IMR-90 (cell line): ENCODE results near the gene DCTD. TPM values are rescaled to one million over a fixed set of nuclear protein-coding genes. Genes with fewer than 3 reads are reported as not detected.
A peak's percentile ranks its signal among the peaks of the same experiment; 100 is the strongest.

Experiments
- ATAC-seq: fragments of 200-7000 bp; cut with Tn5 transposase; 2 replicates; pipeline ENCODE4 v1.9.1; 2020; ENCODE audit warnings: low read depth, mild to moderate bottlenecking, moderate library complexity
- BruUV-seq: library from RNA; stranded (reverse); fragments of 400-500 nt; replicated peaks from 2 replicates; lab custom pipeline; 2021; lab: Mats Ljungman, UMichigan
- CTCF ChIA-PET: fragments of 300-600 bp; formaldehyde crosslinking; extraction: SDS; loops from one replicate; lab custom pipeline; 2021; ENCODE audit warnings: antibody characterized with exemption; lab: Yijun Ruan, JAX
- POLR2A ChIA-PET: fragments of 300-600 bp; sonication (Branson Sonifier 250); formaldehyde crosslinking; loops from one replicate; lab custom pipeline; 2022; ENCODE audit warnings: antibody characterized with exemption; ENCODE audit not compliant: unreplicated experiment; lab: Charles Lee
- DNase-seq: peaks from one replicate; pipeline ENCODE4 v3.0.0; 2013
- H2AFZ ChIP-seq: replicated peaks from 2 replicates; pipeline ENCODE3; 2013; ENCODE audit warnings: low read length, mild to moderate bottlenecking; ENCODE audit not compliant: poor library complexity
- H2AK5ac ChIP-seq: 2 replicates; pipeline ENCODE4 v1.6.1; 2013; ENCODE audit warnings: low read depth, low read length, inconsistent platforms
- H2AK9ac ChIP-seq: replicated peaks from 2 replicates; pipeline ENCODE3; 2013; ENCODE audit warnings: mild to moderate bottlenecking, low read depth, low read length, moderate library complexity; ENCODE audit not compliant: poor library complexity
- H2BK120ac ChIP-seq: 2 replicates; pipeline ENCODE4 v1.6.1; 2013; ENCODE audit warnings: low read depth, low read length, inconsistent platforms
- H2BK15ac ChIP-seq: 3 replicates; pipeline ENCODE4 v1.6.1; 2013; ENCODE audit warnings: low read depth, low read length, inconsistent platforms
- H2BK20ac ChIP-seq: 2 replicates; pipeline ENCODE4 v1.6.1; 2013; ENCODE audit warnings: low read depth, mild to moderate bottlenecking, inconsistent platforms, low read length, moderate library complexity
- H2BK5ac ChIP-seq: 2 replicates; pipeline ENCODE4 v1.6.1; 2013; ENCODE audit warnings: mild to moderate bottlenecking, low read depth, low read length, inconsistent platforms; ENCODE audit not compliant: poor library complexity, severe bottlenecking
- H3K14ac ChIP-seq: replicated peaks from 2 replicates; pipeline ENCODE4 v1.6.1; 2013; ENCODE audit warnings: low read depth, low read length, inconsistent platforms
- H3K18ac ChIP-seq: 2 replicates; pipeline ENCODE4 v1.6.1; 2013; ENCODE audit warnings: low read depth, low read length, control low read depth
- H3K23ac ChIP-seq: 2 replicates; pipeline ENCODE4 v1.6.1; 2013; ENCODE audit warnings: low read depth, low read length, inconsistent platforms
- H3K27ac ChIP-seq: 2 replicates; pipeline ENCODE4 v1.5.1; 2013; ENCODE audit warnings: mild to moderate bottlenecking, control low read depth, low read length; ENCODE audit not compliant: insufficient read depth
- H3K27me3 ChIP-seq: 2 replicates; pipeline ENCODE4 v1.6.1; 2013; ENCODE audit warnings: low read length; ENCODE audit not compliant: control insufficient read depth, insufficient read depth
- H3K36me3 ChIP-seq: 2 replicates; pipeline ENCODE4 v1.6.1; 2013; ENCODE audit warnings: low read length, mixed read lengths; ENCODE audit not compliant: control insufficient read depth, insufficient read depth
- H3K4ac ChIP-seq: 2 replicates; pipeline ENCODE4 v1.6.1; 2013; ENCODE audit warnings: low read depth, low read length, inconsistent platforms
- H3K4me1 ChIP-seq: 2 replicates; pipeline ENCODE4 v1.6.1; 2013; ENCODE audit warnings: low read length, mixed read lengths; ENCODE audit not compliant: control insufficient read depth, insufficient read depth
- H3K4me2 ChIP-seq: 2 replicates; pipeline ENCODE4 v1.6.1; 2013; ENCODE audit warnings: low read depth, mild to moderate bottlenecking, control low read depth, low read length, moderate library complexity
- H3K4me3 ChIP-seq: 2 replicates; pipeline ENCODE4 v1.5.1; 2013; ENCODE audit warnings: low read depth, mild to moderate bottlenecking, control low read depth, low read length, moderate library complexity; ENCODE audit not compliant: insufficient read depth
- H3K56ac ChIP-seq: 2 replicates; pipeline ENCODE4 v1.6.1; 2013; ENCODE audit warnings: low read length, inconsistent platforms; ENCODE audit not compliant: insufficient read depth; ENCODE audit errors: extremely low read depth
- H3K79me1 ChIP-seq, 2 experiments: 2 replicates each; pipeline ENCODE4 v1.6.1; 2013; ENCODE audit warnings: low read length in 2 of 2, inconsistent platforms in 1 of 2, low read depth in 1 of 2
- H3K9ac ChIP-seq: 2 replicates; pipeline ENCODE4 v1.6.1; 2013; ENCODE audit warnings: low read depth, low read length, control low read depth
- H3K9me1 ChIP-seq: 2 replicates; pipeline ENCODE4 v1.6.1; 2013; ENCODE audit warnings: low read length, inconsistent platforms; ENCODE audit not compliant: insufficient read depth
- H3K9me3 ChIP-seq: 2 replicates; pipeline ENCODE4 v1.6.1; 2013; ENCODE audit warnings: low read length; ENCODE audit not compliant: control insufficient read depth, insufficient read depth
- H4K20me1 ChIP-seq: 2 replicates; pipeline ENCODE4 v1.6.1; 2013; ENCODE audit warnings: low read length, inconsistent platforms; ENCODE audit not compliant: insufficient read depth
- H4K5ac ChIP-seq: 2 replicates; pipeline ENCODE4 v1.6.1; 2013; ENCODE audit warnings: mild to moderate bottlenecking, low read depth, low read length, control low read depth
- H4K8ac ChIP-seq, 2 experiments: 2 replicates each; pipeline ENCODE4 v1.6.1; 2013; ENCODE audit warnings: low read depth in 2 of 2, low read length in 2 of 2, control low read depth in 1 of 2, inconsistent platforms in 1 of 2
- H4K91ac ChIP-seq: 2 replicates; pipeline ENCODE4 v1.6.1; 2013; ENCODE audit warnings: low read depth, low read length, inconsistent platforms; ENCODE audit not compliant: insufficient read depth
- FOS ChIP-seq: fragments of 150-350 bp; IDR thresholded peaks from 2 replicates; pipeline ENCODE4 v1.6.1; 2016; ENCODE audit warnings: low read depth, low read length
- POLR2A ChIP-seq: IDR thresholded peaks from 2 replicates; pipeline ENCODE4 v1.6.1; 2012; ENCODE audit warnings: mild to moderate bottlenecking, low read depth, low read length
- WGBS, 2 experiments: methylation state at CpG; one replicate each; pipeline versions ENCODE4 v1.1.5 to v1.1.7; 2013; ENCODE audit warnings: missing lambda C conversion rate in 2 of 2; ENCODE audit not compliant: insufficient read length in 1 of 2; ENCODE audit errors: extremely low coverage in 2 of 2; 5-methylcytosine and 5-hydroxymethylcytosine counted together
- dilution Hi-C: fragments of 300-500 bp; cut with HindIII; formaldehyde crosslinking; loops from one replicate; pipeline ENCODE4 v1.14.3; 2018; ENCODE audit warnings: low sequenced_read_pairs; ENCODE audit not compliant: unreplicated experiment
- in situ Hi-C: fragments of 300-500 bp; cut with MboI; formaldehyde crosslinking; loops from 3 replicates; pipeline ENCODE4 v1.14.3; 2019; ENCODE audit warnings: low sequenced_read_pairs, inconsistent platforms, mixed read lengths
- intact Hi-C: fragments of 100-400 bp; cut with micrococcal nuclease; formaldehyde crosslinking; loops from 2 replicates; pipeline ENCODE4 v1.10.0; 2022
- polyA plus RNA-seq, 3 experiments: library from polyadenylated mRNA; depleted of rRNA; stranded (reverse); fragments of >200 nt; gene quantifications; 2 replicates each; pipeline ENCODE4 v1.2.3, GENCODE V29; 2012; ENCODE audit warnings: low replicate concordance in 1 of 3
- total RNA-seq: library from RNA; depleted of rRNA; stranded (reverse); fragments of >200 nt; gene quantifications from 2 replicates; pipeline ENCODE4 v1.2.3, GENCODE V29; 2012

The DCTD gene
- total and polyA plus RNA-seq, 2 of the 4 experiments (the other 2 are of a cell fraction) = 90.3 to 127 TPM

DNA sequence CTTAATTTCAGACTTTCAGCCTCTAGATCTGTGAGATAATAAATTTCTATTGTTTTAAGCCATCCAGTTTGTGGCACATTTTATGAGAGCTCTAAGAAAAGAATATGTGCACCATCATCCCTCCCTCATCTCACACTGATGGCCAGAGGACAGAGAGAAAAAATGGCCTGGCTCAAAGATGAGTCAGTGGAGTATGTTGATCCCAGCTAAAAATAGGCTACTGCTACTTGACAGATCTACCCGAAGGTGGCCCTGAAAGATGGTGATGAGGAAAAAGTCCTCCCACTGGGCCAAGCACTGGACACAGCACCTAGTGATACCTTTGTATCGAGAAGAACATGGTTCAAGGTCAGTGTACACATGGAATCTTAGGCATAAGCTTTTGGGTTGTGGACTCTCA is 38.2 kb upstream of the DCTD start:
- Histone ChIP-seq H3K79me1 (no peaks in the 10 kb centered on the region), H3K4me3 (no peak overlapping the region), H4K8ac (peak overlapping the region in 1 of 2 experiments; percentile 30; a peak in 1 of 4 replicates), H3K27me3 (no peaks in the 10 kb centered on the region), H3K56ac (no peak overlapping the region), H3K36me3 (no peaks in the 10 kb centered on the region), H2BK120ac (peak overlapping the region; percentile 68; the same call in 1 of the 2 replicates), H2AFZ (peak overlapping the region; percentile 87), H3K9me1 (0 out of 2 replicates have a peak, but pooled peaks cover 4% of the 10 kb centered on the region), H3K27ac (no peak overlapping the region), H3K9ac (no peak overlapping the region), H3K18ac (no peak overlapping the region), H2AK9ac (no peak overlapping the region), H3K4ac (peak overlapping the region; percentile 65; the same call in 1 of the 2 replicates), H2BK20ac (peak overlapping the region; percentile 90), H2BK15ac (no peak overlapping the region), H2BK5ac (no peak overlapping the region), H3K4me2 (no peak overlapping the region), H4K91ac (no peak overlapping the region), H3K4me1 (peaks cover 1% of the 10 kb centered on the region; the same call in 1 of the 2 replicates), H2AK5ac (peak overlapping the region; percentile 70), H3K9me3 (peaks cover 7% of the 10 kb centered on the region; the same call in 1 of the 2 replicates), H3K14ac (peak overlapping the region; percentile 71), H4K20me1 (no peaks in the 10 kb centered on the region), H3K23ac (no peak overlapping the region; the same call in 1 of the 2 replicates), H4K5ac (no peak overlapping the region)
- intact Hi-C loops (no loop called here), dilution Hi-C loops (no loop called here), in situ Hi-C loops (no loop called here)
- POLR2A ChIA-PET = no interaction called here
- peak; percentile 68 for DNase-seq
- BruUV-seq = no TSS peak
- peak; percentile 57; the same call in 1 of the 2 replicates for ATAC-seq
- CTCF ChIA-PET = no interaction called here
- TF ChIP-seq POLR2A (no peak), FOS (peak; percentile 32; the same call in 1 of the 2 replicates)
- 13% methylated on average over 1 of the region's 2 CpGs; no CpG with 5 or more reads in 1 of the 2 experiments for WGBS, 2 experiments
